Measurements from ENCODE around the gene GEMIN5. TPM values are rescaled to one million over a fixed set of nuclear protein-coding genes. Genes with fewer than 3 reads are reported as not detected.

GEMIN5 gene
- total RNA-seq (2012; rRNA removed) (27.5 and 31.5 TPM in 2 replicates), polyA plus RNA-seq (2012; rRNA removed) (8.1 and 9.0 TPM in 2 replicates), Bru-seq, nascent RNA (percentile 59 among the genes with signal in this experiment), BruChase-seq, experiment 1, labeled RNA remaining after a 6-hour chase (percentile 58 among the genes with signal in this experiment), BruChase-seq, experiment 2, labeled RNA remaining after a 2-hour chase (percentile 59 among the genes with signal in this experiment)
- 3.8 and 4.5 TPM in 2 replicates for polyA plus RNA-seq (2012; cell fraction: cytosol; rRNA removed)
- 4.5 and 6.4 TPM in 2 replicates for polyA plus RNA-seq (2012; cell fraction: nucleus; rRNA removed; ENCODE audit: low replicate concordance)
- long read RNA-seq, partial matches to known transcripts, result 6 of 10 reads
- long read RNA-seq, other reads (novel, unspliced or antisense), result 3 of 10 reads

DNA sequence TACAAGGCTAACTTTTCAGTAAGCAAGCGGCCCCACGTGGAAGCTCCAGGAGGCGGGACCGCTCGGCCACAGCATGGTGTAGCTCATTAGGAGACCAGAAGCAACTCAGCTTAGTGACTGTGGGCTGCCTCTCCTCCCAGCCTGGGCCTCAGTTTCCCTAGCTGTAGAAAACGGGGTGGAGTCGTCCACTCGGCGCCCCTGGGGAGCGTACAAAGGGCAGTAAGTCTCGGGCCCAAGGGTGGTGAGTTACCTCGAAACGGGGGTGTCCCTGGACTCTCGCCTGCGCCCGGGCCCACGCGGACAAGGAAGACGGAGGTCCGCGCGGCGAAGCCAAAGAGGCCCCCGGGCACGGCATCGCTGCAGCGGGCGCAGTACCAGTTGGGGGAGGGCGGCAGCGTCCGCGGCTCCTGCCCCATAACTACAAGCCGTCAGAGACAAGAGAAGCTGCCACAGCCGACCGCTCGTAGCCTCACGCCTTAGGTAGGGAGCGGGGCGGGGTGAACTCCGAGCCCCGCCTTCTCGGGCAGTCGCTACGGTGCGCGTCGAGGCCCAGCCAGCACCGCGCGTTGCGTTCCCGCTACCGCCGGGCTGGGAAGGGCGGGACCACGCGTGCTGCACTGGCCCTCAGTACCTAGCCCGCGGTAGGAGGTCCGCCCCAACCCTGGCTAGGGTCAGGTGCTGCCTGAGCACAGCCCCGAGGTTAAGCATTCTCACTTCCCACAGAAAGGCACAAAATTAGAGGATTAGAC lies at the start of gene GEMIN5:
TSS of gene GEMIN5 (minus strand) at position 494 of the 749 bp plus-strand sequence. CDS start at position 416, 78 bp downstream.
- TF ChIP-seq MAZ (IDR thresholded peaks at IDR 0.05; ENCODE audit: borderline replicate concordance, low read depth, low read length) (peak; percentile 85; the same call in 1 of the 2 replicates), MXI1 (IDR thresholded peaks at IDR 0.05; ENCODE audit: borderline replicate concordance, low read depth, low read length) (peak; percentile 99), BHLHE40 (IDR thresholded peaks at IDR 0.05; ENCODE audit: low read depth, low read length) (peak; percentile 50; the same call in 1 of the 2 replicates), FOS (IDR thresholded peaks at IDR 0.05; ENCODE audit: low read depth, low read length) (no peak)
- peak within 1 kb of the TSS; percentile 80 for H3K27ac ChIP-seq (ENCODE audit: insufficient read depth, low read length)
- H4K20me1 ChIP-seq (ENCODE audit: insufficient read depth, low read length), result no peaks in the 10 kb centered on the region
- peak within 1 kb of the TSS; percentile 92 for H2AFZ ChIP-seq (replicated peaks; ENCODE audit: low read length, poor library complexity)
- peak within 1 kb of the TSS; percentile 90; the same call in 1 of the 2 replicates for H3K14ac ChIP-seq (replicated peaks; ENCODE audit: low read depth, low read length)
- no peak within 1 kb of the TSS for H2AK5ac ChIP-seq (ENCODE audit: low read depth, low read length)
- H3K9ac ChIP-seq (ENCODE audit: low read depth, low read length), result peak within 1 kb of the TSS; percentile 80
- H3K36me3 ChIP-seq (ENCODE audit: control insufficient read depth, insufficient read depth, low read length), result peaks cover 2% of the 10 kb centered on the region; the same call in 1 of the 2 replicates
- peak within 1 kb of the TSS; percentile 96 for H3K4ac ChIP-seq (ENCODE audit: low read depth, low read length)
- H3K4me1 ChIP-seq (ENCODE audit: control insufficient read depth, insufficient read depth, low read length), result peaks cover 2% of the 10 kb centered on the region
- peak within 1 kb of the TSS; percentile 77 for H3K18ac ChIP-seq (ENCODE audit: low read depth, low read length)
- H3K79me1 ChIP-seq (ENCODE audit: low read depth in 1 of 2, low read length in 2 of 2), result peaks cover 5 to 27% of the 10 kb centered on the region in 2 experiments
- H3K23ac ChIP-seq (ENCODE audit: low read depth, low read length), result 0 out of 2 replicates have a peak within 1 kb of the TSS, but pooled peaks have one; percentile 27
- DNase-seq (peak; percentile 78), ATAC-seq (ENCODE audit: low read depth) (peak; percentile 95)
- no peak within 1 kb of the TSS; the same call in 2 of the 3 replicates for H2BK15ac ChIP-seq (ENCODE audit: low read depth, low read length)
- peak within 1 kb of the TSS; percentile 70 to 99 for H4K8ac ChIP-seq (ENCODE audit: low read depth in 2 of 2, low read length in 2 of 2)
- peak within 1 kb of the TSS; percentile 97 for H3K4me3 ChIP-seq (ENCODE audit: insufficient read depth, low read depth, low read length)
- 0% methylated on average over 19 of the region's 61 CpGs; no CpG with 5 or more reads in 1 of the 2 experiments for WGBS, 2 experiments (ENCODE audit: extremely low coverage in 2 of 2, insufficient read length in 1 of 2)
- no peaks in the 10 kb centered on the region for H3K9me3 ChIP-seq (ENCODE audit: control insufficient read depth, insufficient read depth, low read length)
- no TSS peak for BruUV-seq (replicated peaks)
- peak within 1 kb of the TSS; percentile 18; the same call in 1 of the 2 replicates for H4K91ac ChIP-seq (ENCODE audit: insufficient read depth, low read depth, low read length)
- dilution Hi-C loops (cut with HindIII; ENCODE audit: low sequenced_read_pairs, unreplicated experiment), result no loop called here
- ChIA-PET POLR2A (ENCODE audit: unreplicated experiment) (interaction anchor here (0.6 to 0.7 kb wide), 2 partner anchors 128 to 174 kb away, joined by 3 to 9 read pairs; no protein-coding TSS in a partner anchor), CTCF (no interaction called here)
- H3K4me2 ChIP-seq (ENCODE audit: low read depth, low read length), result peak within 1 kb of the TSS; percentile 98
- peaks cover 3% of the 10 kb centered on the region; the same call in 1 of the 2 replicates for H3K9me1 ChIP-seq (ENCODE audit: insufficient read depth, low read length)
- peak within 1 kb of the TSS; percentile 92 for H2AK9ac ChIP-seq (replicated peaks; ENCODE audit: low read depth, low read length, poor library complexity)
- peak within 1 kb of the TSS; percentile 36; the same call in 1 of the 2 replicates for H3K56ac ChIP-seq (ENCODE audit: extremely low read depth, insufficient read depth, low read length)
- peak within 1 kb of the TSS; percentile 97 for H4K5ac ChIP-seq (ENCODE audit: low read depth, low read length)
- H2BK5ac ChIP-seq (ENCODE audit: low read depth, low read length, poor library complexity, severe bottlenecking), result peak within 1 kb of the TSS; percentile 74
- intact Hi-C loops (cut with micrococcal nuclease), result loop anchor here (2.0 to 5.0 kb wide), 3 partner anchors 81 to 491 kb away; partner anchors contain the start of genes CNOT8 and SAP30L
- in situ Hi-C loops (cut with MboI; ENCODE audit: low sequenced_read_pairs), result no loop called here
- H2BK120ac ChIP-seq (ENCODE audit: low read depth, low read length), result peak within 1 kb of the TSS; percentile 77
- H3K27me3 ChIP-seq (ENCODE audit: control insufficient read depth, insufficient read depth, low read length), result no peaks in the 10 kb centered on the region
- H2BK20ac ChIP-seq (ENCODE audit: low read depth, low read length), result no peak within 1 kb of the TSS

All from IMR-90 (cell line).